Rectal smooth muscle tissue (tissue), 1 donor: ENCODE measurements around the gene PLOD2.

Experiments
- H3K27ac ChIP-seq: one replicate; pipeline ENCODE4 v1.7.0; 2013; ENCODE audit warnings: low read depth, low read length, inconsistent platforms
- H3K27me3 ChIP-seq: one replicate; pipeline ENCODE4 v1.7.0; 2013; ENCODE audit warnings: low read length; ENCODE audit not compliant: control insufficient read depth, insufficient read depth
- H3K36me3 ChIP-seq: one replicate; pipeline ENCODE4 v1.7.0; 2013; ENCODE audit warnings: low read length; ENCODE audit not compliant: control insufficient read depth, insufficient read depth
- H3K4me1 ChIP-seq: one replicate; pipeline ENCODE4 v1.7.0; 2013; ENCODE audit warnings: low read length; ENCODE audit not compliant: control insufficient read depth, insufficient read depth
- H3K4me3 ChIP-seq: one replicate; pipeline ENCODE4 v1.7.0; 2013; ENCODE audit warnings: low read length
- H3K9ac ChIP-seq: one replicate; pipeline ENCODE4 v1.7.0; 2013; ENCODE audit warnings: low read length

The PLOD2 gene

GRCh38 chr3:146106986-146107385, 54.0 kb downstream of the PLOD2 start:
- Histone ChIP-seq H3K9ac (no peak overlapping the region), H3K4me3 (no peak overlapping the region), H3K27ac (no peak overlapping the region), H3K4me1 (peaks cover 3% of the 10 kb centered on the region), H3K27me3 (no peaks in the 10 kb centered on the region), H3K36me3 (peaks cover 6% of the 10 kb centered on the region)

GRCh38 chr3:146104068-146104467, 56.9 kb downstream of the PLOD2 start:
- H3K9ac ChIP-seq, result no peak overlapping the region
- H3K27me3 ChIP-seq, result no peaks in the 10 kb centered on the region
- peaks cover 3% of the 10 kb centered on the region for H3K4me1 ChIP-seq
- H3K4me3 ChIP-seq, result no peak overlapping the region
- H3K27ac ChIP-seq, result no peak overlapping the region
- H3K36me3 ChIP-seq, result peaks cover 2% of the 10 kb centered on the region

GRCh38 chr3:146102885-146103284, 58.1 kb downstream of the PLOD2 start:
- H3K4me3 ChIP-seq, result no peak overlapping the region
- no peak overlapping the region for H3K27ac ChIP-seq
- peaks cover 3% of the 10 kb centered on the region for H3K4me1 ChIP-seq
- no peak overlapping the region for H3K9ac ChIP-seq
- no peaks in the 10 kb centered on the region for H3K27me3 ChIP-seq
- H3K36me3 ChIP-seq, result peaks cover 1% of the 10 kb centered on the region

DNA sequence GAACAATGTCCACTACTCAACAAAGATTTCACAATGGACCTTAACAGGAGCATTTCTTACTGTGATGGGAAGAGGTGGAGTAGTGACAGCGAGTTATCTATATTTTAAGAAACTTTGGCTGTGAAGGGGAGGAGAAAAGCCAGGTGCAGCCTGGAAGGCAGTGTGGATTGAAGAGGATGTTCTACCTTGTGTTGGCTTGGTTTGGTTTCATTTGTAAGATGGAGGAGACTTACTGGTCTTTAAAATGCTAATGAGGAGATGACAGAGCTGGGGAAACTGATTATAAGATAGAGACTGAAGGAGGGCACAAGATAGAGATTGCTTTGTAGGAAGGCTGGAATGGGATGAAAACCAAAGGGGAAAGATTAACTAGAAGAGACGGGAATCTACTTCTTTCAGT, 59.4 kb downstream of the PLOD2 start:
- H3K4me1 ChIP-seq, result peaks cover 2% of the 10 kb centered on the region
- no peak overlapping the region for H3K4me3 ChIP-seq
- H3K27ac ChIP-seq, result no peak overlapping the region
- no peaks in the 10 kb centered on the region for H3K27me3 ChIP-seq
- H3K9ac ChIP-seq, result no peak overlapping the region
- H3K36me3 ChIP-seq, result peaks cover 2% of the 10 kb centered on the region

DNA sequence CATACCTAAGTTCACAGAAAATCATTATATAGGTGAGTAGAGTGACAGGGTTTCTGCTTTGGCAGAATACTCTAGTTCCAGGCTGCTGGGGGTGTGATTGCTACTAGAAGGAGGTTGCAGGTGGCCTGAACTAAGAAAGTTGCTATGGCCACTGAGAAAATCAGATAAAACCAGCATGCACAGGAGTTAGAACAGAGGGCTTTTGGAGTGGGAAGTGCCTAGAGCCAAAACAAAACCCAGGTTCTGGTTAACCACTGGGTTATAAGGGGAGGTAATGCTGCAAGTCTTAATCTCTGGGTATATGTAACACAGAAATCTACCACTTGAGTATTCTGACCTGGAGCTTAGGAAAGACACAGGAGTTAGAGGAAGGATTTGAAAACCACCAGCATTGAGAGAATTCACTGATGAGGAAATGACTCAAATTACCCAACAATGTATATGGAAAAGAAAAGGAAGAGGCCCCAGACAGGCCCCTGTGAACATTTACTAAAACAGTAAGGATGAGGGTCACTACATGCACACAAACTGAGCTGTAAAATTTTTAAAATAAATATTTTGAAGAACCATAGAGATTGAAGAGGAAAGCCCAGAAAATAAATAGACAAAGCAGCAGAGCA, 60.0 kb downstream of the PLOD2 start:
- no peaks in the 10 kb centered on the region for H3K4me1 ChIP-seq
- no peaks in the 10 kb centered on the region for H3K27me3 ChIP-seq
- H3K4me3 ChIP-seq, result no peak overlapping the region
- H3K9ac ChIP-seq, result no peak overlapping the region
- no peak overlapping the region for H3K27ac ChIP-seq
- peaks cover 2% of the 10 kb centered on the region for H3K36me3 ChIP-seq

DNA sequence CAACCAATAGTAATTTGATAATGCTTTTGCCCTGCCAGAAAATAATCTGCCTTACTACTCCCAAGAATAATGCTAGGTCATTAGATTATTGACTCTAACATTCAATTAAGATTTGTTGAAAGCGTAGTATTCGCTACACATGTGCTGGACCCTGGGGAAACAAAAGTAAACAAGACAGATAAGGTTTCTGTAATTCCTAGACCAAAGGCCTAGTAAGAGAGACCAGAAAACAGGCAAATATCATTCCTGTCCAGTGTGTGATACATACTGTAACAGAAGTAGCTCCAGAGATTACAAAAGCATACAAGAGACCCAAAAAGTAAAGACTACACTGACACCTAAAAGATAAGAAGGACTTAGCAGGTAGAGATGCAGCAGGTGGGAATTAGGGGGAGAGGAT, 60.8 kb downstream of the PLOD2 start:
- Histone ChIP-seq H3K4me3 (no peak overlapping the region), H3K27ac (no peak overlapping the region), H3K9ac (no peak overlapping the region), H3K36me3 (peaks cover 2% of the 10 kb centered on the region), H3K27me3 (no peaks in the 10 kb centered on the region), H3K4me1 (no peaks in the 10 kb centered on the region)

DNA sequence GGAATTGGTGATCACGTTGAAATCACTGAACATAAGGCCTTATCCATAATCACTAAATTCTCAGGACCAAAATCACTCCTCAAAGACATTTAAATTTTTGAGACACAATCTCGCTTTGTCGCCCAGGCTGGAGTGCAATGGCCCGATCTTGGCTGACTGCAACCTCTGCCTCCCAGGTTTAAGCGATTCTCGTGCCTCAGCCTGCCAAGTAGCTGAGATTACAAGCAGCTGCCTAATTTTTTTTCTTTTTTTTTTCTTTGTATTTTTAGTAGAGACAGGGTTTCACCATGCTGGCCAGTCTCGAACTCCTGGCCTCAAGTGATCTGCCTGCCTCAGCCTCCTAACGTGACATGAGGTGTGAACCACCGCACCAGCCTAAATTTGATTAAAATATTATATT, 61.7 kb downstream of the PLOD2 start:
- H3K27me3 ChIP-seq, result no peaks in the 10 kb centered on the region
- H3K27ac ChIP-seq, result no peak overlapping the region
- no peak overlapping the region for H3K4me3 ChIP-seq
- no peak overlapping the region for H3K9ac ChIP-seq
- H3K4me1 ChIP-seq, result no peaks in the 10 kb centered on the region
- peaks cover 2% of the 10 kb centered on the region for H3K36me3 ChIP-seq

DNA sequence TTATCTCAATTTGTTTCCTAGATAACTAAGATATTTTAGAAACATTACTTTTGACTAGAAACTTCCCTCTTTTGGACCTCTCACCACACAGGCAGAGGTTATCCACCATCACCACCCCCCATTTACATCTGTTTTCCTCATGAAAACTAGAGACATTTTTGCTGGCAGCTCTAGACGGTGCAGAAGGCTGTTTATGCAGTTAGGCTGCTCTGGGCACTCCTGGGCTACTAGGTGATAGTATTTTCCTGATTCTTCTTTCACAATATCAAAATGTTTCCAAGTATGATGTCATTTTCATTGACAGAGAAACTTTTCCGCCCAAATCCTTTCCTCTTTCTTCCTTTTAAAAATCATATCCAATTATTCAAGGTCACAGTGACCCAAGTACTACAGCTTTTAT, 67.1 kb downstream of the PLOD2 start:
- Histone ChIP-seq H3K9ac (no peak overlapping the region), H3K4me1 (peaks cover 2% of the 10 kb centered on the region), H3K27ac (no peak overlapping the region)

DNA sequence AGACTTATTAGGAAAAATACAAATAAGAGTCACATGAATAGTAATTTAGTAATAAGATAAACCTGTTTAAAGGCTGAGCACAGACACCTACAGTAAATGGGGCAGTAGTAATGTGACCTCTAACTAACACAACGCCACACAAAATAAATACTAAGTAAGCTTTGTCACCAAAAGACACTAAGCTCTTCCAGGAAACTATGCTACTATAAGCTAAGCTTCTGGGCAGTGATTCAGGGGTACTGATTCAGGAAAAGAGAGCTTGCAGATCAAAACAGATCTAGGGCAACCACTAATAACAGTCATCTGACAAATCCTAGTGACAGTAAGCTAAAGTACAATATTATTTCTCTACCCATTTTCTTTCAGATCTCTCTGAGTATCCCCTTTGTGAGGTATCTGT, 68.8 kb downstream of the PLOD2 start:
- no peaks in the 10 kb centered on the region for H3K27me3 ChIP-seq
- no peak overlapping the region for H3K4me3 ChIP-seq
- no peaks in the 10 kb centered on the region for H3K36me3 ChIP-seq
- no peak overlapping the region for H3K9ac ChIP-seq
- peaks cover 2% of the 10 kb centered on the region for H3K4me1 ChIP-seq
- H3K27ac ChIP-seq, result no peak overlapping the region

More for the DNA sequence above, 67.1 kb downstream of the PLOD2 start:
- Histone ChIP-seq H3K4me3 (no peak overlapping the region), H3K36me3 (peaks cover 2% of the 10 kb centered on the region), H3K27me3 (no peaks in the 10 kb centered on the region)

DNA sequence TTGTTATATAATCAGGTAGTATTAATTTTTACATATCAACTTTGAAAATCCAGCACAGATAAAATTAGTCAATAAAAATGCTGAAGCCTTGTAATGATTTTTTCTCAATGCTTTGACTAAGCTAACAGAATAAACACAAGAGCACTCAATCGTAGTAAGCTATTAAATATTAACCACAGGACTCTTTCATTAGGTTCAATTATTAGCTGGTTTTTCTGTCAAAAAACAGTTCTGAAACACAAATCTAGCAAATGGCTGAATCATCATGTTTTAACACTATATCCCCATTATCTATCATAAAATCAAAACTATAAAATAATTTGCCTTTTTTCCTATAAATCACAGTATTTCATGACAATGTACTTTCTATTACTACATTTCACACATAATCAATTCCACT, 69.6 kb downstream of the PLOD2 start:
- Histone ChIP-seq H3K27ac (no peak overlapping the region), H3K4me1 (peaks cover 2% of the 10 kb centered on the region), H3K36me3 (no peaks in the 10 kb centered on the region), H3K9ac (no peak overlapping the region), H3K27me3 (no peaks in the 10 kb centered on the region), H3K4me3 (no peak overlapping the region)

- Histone ChIP-seq H3K4me3 (no peak overlapping the region), H3K9ac (no peak overlapping the region), H3K36me3 (no peaks in the 10 kb centered on the region), H3K4me1 (peaks cover 2% of the 10 kb centered on the region), H3K27ac (no peak overlapping the region), H3K27me3 (no peaks in the 10 kb centered on the region)
These were observed 70.5 kb downstream of the PLOD2 start for GRCh38 chr3:146090521-146090920.

GRCh38 chr3:146088840-146089239, 72.1 kb downstream of the PLOD2 start:
- no peak overlapping the region for H3K9ac ChIP-seq
- no peak overlapping the region for H3K27ac ChIP-seq
- H3K27me3 ChIP-seq, result no peaks in the 10 kb centered on the region
- no peak overlapping the region for H3K4me3 ChIP-seq
- H3K4me1 ChIP-seq, result peaks cover under 1% of the 10 kb centered on the region
- H3K36me3 ChIP-seq, result no peaks in the 10 kb centered on the region

DNA sequence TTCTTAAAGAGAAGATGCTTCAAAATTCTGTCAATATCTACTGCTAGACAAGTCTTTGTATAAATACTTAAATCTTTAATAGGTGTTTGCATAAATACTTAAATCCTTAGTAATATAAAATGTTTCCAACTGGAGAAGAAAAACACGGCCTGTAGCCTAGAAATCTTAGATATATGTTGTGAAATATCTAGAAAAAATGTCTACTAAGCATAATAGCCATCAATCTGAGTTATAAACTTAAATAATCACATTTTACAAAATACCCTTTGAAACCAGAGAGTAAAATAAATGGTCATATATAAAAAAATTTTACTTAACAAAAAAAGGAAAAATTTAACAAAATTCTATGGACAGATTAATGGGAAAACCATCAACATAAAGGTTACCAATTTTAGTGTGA, 73.9 kb downstream of the PLOD2 start:
- Histone ChIP-seq H3K4me3 (no peak overlapping the region), H3K27ac (no peak overlapping the region), H3K9ac (no peak overlapping the region), H3K27me3 (no peaks in the 10 kb centered on the region), H3K4me1 (no peaks in the 10 kb centered on the region), H3K36me3 (no peaks in the 10 kb centered on the region)
